B cell (primary cell): Measurements from ENCODE around the gene ARID3A.

Source experiments
- EZH2 ChIP-seq: IDR thresholded peaks from 2 replicates; pipeline ENCODE4 v1.6.1; 2012; ENCODE audit warnings: borderline replicate concordance, low read depth, mild to moderate bottlenecking, moderate library complexity, low read length; ENCODE audit not compliant: insufficient read depth, poor library complexity, severe bottlenecking
- TF ChIP-seq, protein P1 (sequence below): fragments of 200-600 bp; IDR thresholded peaks from one replicate; pipeline ENCODE4 v1.8.0; 2022; ENCODE audit warnings: antibody characterized with exemption, mild to moderate bottlenecking

- TF ChIP-seq, protein P1, sequence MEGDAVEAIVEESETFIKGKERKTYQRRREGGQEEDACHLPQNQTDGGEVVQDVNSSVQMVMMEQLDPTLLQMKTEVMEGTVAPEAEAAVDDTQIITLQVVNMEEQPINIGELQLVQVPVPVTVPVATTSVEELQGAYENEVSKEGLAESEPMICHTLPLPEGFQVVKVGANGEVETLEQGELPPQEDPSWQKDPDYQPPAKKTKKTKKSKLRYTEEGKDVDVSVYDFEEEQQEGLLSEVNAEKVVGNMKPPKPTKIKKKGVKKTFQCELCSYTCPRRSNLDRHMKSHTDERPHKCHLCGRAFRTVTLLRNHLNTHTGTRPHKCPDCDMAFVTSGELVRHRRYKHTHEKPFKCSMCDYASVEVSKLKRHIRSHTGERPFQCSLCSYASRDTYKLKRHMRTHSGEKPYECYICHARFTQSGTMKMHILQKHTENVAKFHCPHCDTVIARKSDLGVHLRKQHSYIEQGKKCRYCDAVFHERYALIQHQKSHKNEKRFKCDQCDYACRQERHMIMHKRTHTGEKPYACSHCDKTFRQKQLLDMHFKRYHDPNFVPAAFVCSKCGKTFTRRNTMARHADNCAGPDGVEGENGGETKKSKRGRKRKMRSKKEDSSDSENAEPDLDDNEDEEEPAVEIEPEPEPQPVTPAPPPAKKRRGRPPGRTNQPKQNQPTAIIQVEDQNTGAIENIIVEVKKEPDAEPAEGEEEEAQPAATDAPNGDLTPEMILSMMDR, result no peak
- TF ChIP-seq EZH2, result no peak
These were observed 1.2 kb upstream of the ARID3A start for GRCh38 chr19:924553-925086.
